Activated CD8-positive, alpha-beta memory T cell treated with anti-CD3 and anti-CD28 coated beads for 24 hours (primary cell): ENCODE data around the gene LMX1B.

Source experiments
- DNase-seq: peaks from one replicate; pipeline ENCODE4 v3.0.0-alpha.2; 2020

Gene LMX1B

DNA sequence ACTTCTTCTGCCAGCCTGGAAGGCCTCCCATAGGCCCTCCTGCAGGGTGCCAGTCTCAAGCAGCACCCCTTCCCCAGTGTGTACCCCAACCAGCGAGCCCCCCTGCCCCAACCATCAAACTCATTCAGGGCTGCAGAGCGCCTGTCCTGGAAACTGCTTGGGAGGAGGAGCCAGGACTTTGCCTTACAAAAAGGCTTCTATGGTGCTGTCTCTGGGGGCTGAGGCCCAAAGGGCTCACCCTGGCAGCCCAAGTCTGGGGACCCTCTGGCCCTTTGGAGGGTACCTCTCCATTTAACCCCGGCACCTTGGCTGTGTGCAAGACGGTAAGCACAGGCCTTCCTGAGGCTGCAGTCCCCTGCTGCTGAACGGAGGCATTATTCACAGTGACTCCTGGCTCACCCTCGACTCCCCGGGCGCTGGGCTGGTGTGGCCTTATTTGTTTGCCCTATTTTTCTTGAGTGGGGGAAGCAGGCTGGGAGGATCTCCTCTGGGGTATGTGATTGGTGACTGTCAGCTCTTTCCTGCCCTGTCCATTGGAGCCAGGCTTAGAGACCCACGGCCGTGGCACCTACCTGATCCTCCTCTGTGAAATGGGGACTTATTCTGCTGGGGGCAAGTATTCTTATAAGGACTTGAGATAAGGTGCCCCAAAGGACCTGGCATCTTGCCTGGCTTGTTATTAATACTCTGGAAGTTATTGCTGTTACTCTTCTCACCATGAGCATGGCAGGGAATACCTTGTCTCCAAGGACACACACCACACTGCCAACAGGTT, 5.8 kb downstream of the LMX1B start:
- DNase-seq = no peak

DNA sequence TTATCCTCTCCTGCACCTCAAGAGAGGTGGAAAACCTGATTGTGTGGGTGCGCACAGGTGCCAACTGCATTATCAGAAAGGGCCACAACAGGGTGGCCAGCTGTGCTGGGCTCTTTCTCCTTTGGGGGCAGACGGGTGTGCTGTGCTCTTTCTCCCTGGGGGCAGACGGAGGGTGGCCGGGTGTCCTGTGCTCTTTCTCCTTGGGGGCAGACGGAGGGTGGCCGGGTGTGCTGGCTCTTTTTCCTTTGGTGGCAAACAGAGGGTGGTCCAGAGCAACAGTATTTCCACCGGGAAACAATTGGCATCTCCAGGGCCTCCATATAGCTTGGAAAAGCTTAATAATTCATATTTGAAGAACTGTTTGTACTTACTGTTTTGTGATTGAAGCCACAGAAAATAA, 6.8 kb downstream of the LMX1B start:
- no peak for DNase-seq

DNA sequence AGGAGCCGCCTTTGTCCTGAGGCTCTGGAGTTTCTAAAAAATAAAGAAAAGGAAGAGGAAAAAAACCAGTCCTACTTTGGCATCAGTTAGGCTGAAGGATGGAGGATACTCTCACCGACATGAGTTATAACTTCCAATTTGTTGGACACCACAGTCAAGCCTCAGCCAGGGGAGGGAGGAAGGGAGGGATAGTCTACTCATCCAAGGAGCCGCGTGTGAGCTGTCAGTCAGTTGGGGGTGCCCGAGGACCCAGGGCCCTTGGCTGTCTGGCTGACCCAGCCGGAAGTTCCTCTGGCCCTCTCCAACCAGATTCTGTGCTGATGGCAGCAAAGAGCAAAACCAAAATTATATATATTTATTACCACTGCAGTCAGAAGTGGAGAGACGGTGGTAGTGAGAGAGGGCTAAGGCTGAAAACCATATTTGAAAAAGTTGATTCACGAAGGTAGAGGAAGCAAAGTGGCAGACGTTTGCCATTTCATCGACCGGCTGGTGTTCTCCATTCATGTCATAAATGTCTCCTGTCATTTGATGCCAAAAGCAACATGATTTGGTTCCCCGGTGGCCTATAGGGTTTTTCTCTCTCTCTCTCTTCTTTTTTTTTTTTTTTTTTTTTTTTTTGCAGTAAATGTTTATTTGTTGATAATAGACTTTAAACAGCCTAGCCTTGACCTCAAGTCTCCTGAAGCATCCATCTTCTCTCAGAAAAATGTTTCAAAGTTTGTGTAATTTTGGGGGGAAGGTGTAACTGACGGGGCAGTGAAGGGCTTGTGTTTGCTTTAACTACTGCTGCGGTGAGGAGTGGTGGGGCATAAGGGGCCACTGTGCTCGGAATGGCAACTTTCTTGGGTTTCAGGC, 7.6 kb downstream of the LMX1B start:
- no peak for DNase-seq

DNA sequence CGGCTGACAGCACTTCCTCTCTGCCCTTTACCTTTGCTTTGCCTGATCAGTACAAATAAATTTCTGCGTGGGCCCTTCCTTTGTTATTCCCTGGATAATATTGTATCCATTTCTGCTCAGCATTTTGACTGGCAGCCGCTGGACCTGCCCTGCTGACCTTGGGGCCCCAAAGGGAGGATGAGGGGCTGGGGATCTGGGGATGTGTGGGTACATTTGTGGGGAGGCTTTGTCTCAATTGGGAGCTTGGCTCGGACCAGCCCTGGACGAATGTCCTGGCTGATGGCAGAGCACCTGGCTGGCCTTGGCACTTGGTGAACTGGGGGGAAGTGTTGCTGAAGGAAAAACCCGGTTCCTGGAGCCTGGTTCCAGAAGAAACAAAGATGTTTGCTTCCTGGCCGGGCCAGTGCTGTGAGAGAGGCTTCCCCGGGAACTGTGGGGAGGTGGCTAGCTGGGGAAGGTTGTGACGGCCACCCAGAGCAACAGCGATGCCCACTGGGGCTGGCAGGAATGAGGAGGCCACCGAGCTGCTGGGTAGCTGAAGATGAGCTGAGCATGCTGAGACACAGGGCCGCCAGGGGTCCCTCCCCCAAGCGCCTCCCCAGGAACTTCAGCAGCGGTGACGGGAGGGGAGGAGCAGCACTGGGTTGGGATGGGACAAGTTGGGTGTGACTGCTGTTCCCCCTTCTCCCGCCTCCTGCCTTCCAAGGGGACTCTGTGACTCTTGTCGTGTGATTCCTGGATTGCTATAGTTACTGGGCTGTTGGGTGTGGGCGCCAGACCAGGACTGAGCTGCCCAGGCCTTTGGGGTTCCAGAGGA, 8.4 kb downstream of the LMX1B start:
- DNase-seq = no peak

DNA sequence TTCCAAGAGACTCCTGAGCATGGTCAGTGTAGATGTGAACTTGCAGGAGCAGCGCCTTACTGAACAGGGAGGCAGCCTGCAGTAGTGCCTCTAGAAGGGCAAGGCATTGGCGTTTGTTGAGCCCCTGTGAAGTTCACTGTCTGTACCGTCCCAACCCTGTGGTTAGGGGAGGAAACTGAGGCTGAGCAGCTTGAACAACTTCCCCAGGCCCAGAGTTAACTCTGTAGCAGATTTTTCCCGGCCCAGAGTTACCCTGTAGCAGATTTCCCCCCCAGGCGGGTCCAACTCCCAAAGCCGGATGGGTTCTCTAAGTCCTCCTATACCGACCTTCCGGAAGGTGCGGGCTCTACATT, 9.6 kb downstream of the LMX1B start:
- DNase-seq = no peak

DNA sequence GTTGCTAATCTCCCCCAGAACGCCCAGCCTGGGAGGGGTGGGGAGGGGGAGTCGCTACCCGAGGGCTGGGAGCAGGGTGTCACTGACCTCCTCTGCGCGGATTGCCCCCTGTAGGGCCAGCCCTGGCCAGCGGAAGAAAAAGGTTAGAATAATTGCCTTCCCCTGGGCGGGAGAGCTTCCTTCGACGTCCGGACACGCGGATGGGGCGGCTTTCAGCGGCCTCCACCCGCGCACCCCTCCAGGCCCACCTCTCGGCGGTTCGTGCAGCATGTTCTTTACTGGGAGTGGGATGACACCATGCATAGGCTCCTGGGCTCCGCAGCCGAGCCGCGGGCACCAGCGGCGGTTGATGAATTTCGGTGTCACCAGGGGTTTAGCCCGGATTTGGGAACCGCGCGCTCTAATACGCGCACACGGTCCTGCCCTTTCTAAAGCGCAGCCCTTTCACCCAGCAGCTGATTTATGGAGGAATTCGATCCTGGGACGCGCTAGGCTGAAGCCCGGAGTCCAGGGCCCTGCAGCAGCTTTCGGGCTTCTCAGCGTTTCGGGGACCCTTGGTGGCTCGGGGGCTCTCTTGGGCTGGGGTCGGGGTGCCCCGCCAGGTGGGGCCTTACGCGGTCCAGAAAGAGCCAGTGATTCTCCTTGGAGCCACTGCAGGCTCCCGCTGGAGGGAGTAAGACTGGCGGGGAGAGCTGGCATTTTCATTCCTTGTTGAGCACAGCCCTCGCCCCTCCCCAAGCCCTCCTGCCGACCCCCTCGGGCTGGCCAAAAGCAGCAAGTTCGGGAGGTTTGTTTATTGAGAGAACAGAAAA, 10.1 kb downstream of the LMX1B start:
- no peak for DNase-seq

DNA sequence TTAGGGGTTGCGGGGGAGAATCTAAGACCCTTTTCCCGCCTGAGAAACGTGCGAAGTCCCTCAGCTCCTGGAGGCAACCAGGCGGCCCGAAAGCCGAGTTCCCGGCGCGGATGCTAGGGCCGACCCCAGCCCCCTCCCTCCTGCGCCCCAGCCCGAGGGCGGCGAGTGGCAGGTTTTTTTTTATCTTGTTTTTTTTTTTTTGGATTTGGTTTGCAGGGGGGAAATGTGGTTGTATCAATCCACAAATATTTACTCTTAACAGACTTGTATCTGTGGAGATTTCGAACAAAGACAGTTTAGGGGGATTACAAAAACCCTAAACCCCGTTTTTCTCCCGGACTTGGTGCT, 10.7 kb downstream of the LMX1B start:
- DNase-seq = no peak

DNA sequence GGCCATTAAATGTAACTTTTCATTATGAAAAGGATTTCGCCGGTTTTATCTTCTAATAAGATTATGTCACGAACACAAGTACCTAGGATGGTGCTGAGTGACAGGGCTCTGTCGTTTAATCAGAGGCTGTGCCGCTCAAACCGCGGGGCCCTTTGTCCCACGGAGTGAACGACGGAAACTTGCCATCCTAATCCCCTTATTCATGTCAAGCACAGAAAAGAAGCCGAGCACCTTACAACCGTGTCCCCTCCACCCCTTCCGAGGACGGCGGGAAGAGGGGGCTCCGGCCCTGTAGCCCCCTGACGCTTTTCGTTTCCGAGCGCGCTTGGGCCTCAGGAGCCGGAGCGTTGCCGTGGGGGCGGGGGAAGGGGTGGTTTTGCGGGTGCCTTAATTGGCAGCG, 11.2 kb downstream of the LMX1B start:
- DNase-seq = no peak

DNA sequence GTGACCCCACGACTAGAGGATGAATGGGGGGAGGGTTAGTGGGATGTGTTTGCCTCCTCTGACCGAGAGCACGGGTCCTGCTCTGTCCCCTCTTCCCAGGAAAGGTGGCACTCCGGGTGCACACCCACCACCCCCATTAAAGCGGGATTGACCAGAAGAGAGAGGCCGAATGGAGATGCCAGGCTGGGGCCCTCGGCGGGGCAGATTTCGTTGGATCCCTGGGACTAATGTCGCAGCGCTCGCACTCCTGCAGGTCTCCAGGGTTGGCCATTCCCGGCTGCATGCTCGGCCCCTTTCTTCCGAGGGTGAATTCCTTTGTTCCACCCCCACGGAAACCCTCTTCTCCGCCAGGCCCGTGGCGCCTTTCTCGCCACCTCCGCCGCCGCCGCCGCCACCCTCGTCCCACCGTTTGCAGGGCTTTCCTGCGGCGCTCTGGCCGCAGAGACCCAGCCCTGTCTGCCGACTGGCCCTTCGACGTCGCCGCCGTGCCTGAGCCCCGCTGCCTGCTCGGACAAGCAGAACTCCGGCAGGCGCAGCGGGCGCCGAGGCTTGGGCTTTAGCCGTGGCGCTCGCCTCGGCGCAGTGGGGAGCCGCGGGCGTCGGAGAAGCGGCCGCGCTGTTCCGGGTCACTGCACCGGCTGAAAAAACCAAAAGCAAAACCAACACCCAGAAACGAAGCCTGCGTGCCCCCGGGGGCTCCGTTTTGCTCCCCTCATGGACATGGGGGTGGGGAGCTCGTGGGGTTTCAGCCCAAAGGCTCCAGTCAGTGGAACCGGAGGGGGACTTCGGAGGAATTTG, 11.8 kb downstream of the LMX1B start:
- DNase-seq = no peak

DNA sequence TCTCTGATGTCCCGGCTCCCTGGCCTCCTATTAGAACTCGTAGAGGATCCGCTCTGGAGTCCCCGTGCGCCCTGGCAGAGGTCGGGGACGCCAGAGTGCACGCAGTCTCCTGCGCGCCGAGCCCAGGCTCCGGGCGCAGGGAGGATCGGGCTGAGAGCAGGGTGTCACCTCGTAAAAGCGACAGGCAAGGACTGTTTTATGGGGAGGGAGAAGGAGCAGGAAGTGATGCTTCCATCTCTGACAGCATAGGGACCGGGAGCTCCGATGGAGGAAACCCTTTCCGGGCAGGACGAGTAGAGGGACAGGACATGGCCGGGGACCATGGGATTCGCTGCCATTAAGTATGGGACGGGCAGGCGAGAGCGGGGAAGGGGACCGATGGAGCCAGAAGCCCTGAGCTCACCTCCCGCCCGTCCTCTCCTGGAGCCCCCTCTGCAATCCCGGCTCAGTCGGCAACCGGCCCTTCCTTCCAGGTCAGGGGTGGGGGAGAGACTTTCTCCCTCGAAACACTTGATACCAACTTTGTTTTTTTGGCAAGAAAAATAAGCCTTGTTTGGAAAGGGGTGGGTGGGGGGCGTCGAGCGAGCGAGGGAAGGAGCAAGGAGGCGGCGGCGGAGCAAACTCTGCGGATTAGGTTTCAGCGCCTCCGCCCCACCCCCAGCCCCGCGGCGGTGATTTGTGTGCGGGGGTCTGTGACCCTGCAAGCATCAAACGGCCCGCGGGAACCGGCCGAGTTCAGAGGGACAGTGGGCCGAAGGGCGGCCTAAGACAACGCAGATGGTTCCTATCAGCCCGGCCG, 12.6 kb downstream of the LMX1B start:
- DNase-seq = no peak

DNA sequence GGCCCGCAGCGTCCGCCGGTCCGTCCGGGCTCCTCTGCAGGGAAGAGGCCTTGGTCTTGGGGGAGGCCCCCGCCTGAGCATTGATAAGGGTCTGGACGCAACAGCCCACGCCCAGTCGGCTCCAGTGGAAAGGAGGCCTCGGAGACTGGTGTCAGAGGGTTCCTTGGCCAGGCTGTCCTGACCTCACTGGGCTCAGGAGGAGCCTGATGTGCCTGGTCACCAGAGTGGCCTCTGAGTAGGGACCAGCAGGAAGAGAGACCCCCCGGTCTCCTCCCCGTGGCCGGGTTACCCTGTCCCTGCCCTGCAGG, 13.2 kb downstream of the LMX1B start:
- DNase-seq = no peak

DNA sequence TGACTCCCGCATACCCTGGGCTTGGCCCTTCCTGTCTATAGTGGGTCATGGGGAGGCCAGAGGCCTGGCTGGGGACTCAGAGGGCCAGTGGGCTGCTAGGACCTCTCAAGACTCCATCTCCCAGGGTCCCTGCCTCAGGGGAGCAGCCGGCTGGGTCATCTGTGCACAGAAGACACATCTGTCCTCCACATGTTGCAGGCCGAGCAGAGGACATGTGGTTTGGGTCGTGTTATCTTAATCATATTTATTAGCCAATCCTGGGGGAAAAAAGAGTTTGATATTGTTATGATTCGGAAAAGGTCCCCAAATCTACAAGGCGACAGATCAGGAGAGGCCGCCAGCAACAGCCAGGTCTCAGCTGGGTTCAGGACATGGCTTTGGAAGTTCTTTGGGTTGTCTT, 14.4 kb downstream of the LMX1B start:
- no peak for DNase-seq

DNA sequence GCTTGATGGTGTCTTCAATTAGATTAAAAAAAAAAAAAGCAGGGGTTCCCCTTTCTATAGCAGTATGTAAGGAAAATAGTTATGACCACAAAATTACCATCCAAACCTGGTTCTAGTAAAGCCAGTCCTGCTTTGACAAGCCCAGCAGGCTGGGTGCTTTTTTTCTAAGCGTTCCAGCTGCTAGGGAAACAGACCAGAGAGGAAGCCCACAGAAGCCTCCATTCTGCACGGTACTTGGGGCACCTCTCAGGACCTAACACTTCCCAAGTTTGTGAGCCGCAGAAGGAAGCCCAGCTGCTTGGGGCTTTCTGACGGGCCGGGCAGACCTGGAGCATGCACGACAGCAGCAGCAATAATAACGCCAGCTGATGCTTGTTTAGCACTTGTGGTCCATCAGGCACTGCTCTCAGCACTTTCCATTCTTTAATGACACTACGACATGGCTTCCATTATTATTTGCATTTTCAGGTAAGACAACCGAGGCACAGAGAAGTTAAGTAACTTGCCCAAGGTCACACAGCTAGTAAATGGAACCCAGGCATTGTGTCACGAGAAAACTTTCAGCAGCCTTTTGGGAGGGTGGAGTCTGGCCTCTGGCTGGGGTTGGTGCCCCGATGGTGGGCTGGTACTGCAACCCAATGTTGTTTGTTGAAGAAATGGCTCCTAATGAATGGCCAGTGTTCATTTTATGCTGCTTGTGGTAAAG, 15.4 kb downstream of the LMX1B start:
- DNase-seq = no peak

DNA sequence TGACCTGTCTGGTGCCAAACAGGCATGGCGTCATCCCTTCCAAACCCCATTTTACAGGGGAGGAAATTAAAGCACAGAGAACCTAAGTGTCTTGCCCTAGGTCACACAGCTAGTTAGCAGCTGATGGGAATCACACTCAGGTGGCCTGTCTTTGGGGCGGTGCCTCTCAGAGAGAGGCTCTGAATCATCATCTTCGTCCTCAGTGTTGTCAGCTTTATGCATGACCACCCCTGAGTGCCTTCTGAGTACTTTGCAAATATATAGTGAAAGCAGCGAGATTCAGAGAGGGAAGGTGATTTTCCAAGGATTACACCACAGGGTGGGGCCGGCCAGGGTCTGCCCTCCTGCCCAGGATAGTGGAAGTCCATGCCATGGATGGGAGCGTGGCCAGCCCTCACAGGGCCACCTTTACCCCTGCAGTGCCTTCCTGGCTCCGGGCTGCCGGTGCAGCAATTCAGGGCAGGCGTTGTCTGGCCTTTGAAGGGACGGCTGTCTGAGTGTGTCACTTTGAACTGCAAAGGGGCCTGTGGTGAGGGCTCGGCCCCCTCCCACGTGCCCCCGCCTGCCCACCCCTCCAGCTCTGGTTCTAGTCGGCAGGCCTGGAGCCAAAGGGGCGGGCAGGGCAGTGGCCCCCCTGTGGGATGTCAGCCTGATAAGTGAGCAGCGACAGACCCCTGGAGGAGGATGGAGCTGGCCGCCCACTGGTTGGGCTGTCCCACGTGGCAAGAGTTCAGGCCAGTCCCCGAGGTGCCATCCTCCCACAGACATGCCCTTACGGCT, 16.9 kb downstream of the LMX1B start:
- DNase-seq = no peak

DNA sequence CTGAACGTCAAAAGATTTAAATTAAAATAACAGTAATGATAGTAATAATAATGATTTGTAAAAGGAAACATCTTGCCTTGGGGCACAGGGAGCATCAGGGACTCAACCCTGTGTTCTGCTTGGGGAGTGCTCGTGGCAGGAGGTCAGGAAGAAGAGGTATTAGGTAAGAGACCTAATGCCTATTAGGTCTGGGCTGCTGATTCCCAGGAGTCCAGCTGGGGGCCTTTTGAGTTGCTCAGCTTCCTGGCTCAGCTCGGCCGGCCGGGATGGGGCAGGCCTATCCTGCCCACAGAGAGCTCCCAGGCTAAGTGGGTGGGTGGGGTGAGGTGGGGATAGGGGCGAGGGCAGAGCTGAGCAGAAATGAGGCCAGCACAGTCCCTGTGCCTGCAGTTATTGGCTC, 17.5 kb downstream of the LMX1B start:
- DNase-seq = no peak

DNA sequence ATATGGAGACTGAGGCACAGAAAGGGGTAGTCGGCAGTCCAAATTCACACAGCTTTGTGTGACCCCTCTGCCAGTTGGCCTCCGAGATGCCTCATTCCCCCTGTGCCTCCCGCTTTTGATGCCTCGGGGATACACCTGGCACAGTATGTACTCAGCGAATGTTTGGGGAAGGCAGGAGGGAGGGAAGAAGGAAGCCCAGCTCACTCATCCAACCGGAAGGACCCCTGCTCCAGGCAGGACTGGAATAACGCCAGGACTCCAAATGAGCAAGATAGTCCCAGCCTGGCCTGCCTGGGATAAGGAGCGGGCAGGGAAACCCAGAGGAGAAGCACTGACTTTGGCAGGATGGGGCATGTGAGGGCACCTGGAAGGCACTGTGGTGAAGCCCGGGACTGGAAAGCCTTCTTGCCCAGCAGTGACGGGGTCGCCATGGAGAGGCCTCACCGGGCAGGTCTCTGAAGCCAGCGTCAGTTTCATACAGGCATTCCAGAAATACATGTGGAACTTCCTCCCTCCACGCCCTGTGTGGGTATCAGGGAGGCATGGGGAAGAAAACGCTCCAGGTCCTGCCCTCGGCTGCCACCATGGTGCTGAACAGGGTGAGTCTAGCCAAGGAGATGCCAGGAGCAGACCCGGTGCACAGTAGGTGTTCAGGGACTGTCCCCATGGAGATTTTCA, 20.3 kb downstream of the LMX1B start:
- DNase-seq = no peak

DNA sequence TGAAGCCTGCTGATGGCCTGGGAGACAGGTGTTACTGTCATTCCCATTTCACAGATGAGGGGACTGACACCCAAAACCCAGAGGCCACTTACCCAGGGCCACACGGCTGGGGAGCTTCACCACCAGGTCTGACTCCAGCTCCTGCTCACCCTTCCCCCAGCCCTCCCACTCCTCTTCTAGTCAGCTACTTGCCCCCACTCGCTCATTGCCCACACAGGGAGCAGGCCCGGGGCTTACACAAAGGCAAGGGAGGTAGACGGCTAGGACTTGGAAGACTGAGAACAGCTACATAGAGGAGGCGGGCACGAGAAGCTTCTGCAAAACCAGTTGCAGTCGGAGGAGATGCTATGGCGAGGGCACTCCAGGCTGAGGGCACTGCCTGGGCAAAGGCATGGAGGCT, 21.3 kb downstream of the LMX1B start:
- DNase-seq = no peak

DNA sequence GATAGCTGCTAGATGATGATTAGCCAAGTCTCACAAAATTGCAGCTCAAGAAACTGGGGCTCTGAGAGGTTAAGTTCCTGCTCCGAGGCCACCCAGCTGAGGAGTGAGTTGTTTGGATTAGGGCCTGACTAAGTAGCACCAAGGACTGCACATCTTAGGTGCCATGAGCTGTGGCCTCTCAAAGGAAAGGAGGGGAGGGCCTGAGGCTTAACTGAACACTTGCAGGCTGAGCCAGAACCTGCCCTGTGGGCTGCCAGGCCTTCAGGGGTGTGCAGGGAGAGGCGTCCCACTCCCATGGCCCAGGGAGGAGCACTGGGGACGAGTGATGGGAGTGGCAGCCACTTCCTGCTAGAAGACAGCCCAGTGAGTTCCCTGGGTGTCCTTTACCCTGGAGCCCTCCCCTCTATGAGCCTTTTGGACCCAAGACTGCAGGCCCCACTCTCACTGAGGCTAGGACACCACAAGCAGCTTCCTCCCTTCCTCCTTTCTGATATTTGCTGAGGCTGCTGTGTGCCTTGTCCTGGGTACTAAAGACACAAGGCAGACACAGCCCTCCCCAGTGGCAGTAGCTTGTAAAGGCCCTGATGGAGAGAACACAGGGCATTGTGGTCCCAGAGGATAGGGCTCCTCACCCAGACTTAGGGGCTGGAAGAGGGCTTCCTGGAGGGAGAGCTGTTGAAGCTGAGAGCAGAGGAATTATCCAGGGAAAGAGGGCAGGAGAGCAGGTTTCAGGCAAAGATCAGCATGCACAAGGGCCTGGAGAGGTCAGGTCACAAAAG, 22.1 kb downstream of the LMX1B start:
- no peak for DNase-seq
